G401 (cell line): ENCODE data around the gene DNAJC16. TPM values are rescaled to one million over a fixed set of nuclear protein-coding genes. Genes with fewer than 3 reads are reported as not detected.
"Not testable (repeated sequence)": the region's sequence is repeated elsewhere in the genome, so short reads cannot be mapped to it uniquely, and the experiment has no call there.

ENCODE experiments used
- DNase-seq: peaks from one replicate; pipeline ENCODE4 v3.0.0-alpha.2; 2015; ENCODE audit warnings: low spot score
- in situ Hi-C: cut with HindIII; loops from 2 replicates; pipeline ENCODE4 v1.10.0; 2016; ENCODE audit warnings: low sequenced_read_pairs, mixed read lengths
- total RNA-seq: library from RNA; depleted of rRNA; stranded (reverse); fragments of >200 nt; shearing (Covaris generic); gene quantifications from 2 replicates; pipeline ENCODE4 v1.2.3, GENCODE V29; 2014; rRNA removed

Gene DNAJC16
- total RNA-seq, result 3.4 and 19.1 TPM in 2 replicates

DNA sequence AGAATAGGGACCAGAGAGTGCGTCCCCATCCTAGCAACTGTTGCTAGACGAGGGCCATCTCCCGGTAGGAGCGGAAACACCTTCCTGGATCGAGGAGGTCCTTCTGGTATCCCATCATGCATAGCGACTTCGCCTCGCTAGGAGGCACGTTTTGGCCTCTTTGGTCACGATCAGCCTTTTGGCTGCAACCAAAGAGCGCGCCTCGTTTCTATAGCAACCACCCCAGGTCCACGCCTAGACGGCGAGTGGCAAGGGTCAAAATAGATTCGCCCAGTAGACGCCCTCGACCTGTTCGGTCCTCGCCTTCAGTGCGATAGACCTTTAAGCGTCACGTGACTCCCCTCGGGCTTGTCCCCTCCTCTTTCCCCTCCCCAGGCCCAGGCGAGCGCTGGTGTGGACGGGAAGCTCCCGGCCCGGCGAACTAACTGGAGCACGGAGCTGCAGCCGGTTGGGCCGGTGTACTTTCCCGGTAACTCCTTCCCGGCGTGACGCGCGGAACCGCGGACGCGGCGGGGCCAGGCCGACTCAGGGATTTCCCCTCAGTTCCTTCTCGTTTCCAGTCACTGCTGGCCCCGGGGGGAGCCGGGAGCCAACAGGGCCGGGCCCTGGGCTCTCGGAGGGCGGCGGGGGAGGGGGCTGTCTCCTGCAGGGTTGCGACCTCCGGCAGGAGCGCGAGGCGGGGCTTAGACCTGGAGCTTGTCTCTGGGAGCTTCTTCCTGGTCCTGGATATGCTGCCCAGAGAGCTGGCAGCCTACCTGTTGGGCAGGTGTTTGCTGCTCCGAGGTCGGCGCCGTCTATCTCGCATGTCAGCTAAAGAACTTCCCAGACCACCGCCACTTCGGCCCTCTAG, at the start of gene DNAJC16:
TSS of gene DNAJC16 (plus strand) at position 359 of the 850 bp plus-strand sequence. CDS start 2,258 bp downstream, outside the sequence.
- in situ Hi-C loops, result no loop called here
- DNase-seq, result peak; percentile 100

DNA sequence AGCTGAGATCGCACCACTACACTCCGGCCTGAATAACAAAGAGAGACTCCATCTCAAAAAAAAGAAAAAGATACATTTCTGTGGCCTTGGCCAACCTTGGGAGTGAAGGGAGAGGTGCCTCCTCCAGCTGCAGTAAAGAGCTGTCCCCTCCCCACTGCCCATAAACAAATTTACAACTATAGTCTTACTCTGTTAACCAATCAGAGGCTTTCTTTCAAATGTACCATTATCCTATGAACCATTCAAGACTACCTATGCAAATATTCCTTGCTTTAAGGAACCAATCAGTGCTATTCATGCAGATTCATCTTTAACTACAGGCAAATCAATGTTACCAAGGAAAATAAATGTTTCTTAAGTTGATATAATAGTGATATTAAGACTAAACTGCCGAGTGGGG, 49.7 kb upstream of the DNAJC16 start:
- in situ Hi-C loops, result no loop called here

DNA sequence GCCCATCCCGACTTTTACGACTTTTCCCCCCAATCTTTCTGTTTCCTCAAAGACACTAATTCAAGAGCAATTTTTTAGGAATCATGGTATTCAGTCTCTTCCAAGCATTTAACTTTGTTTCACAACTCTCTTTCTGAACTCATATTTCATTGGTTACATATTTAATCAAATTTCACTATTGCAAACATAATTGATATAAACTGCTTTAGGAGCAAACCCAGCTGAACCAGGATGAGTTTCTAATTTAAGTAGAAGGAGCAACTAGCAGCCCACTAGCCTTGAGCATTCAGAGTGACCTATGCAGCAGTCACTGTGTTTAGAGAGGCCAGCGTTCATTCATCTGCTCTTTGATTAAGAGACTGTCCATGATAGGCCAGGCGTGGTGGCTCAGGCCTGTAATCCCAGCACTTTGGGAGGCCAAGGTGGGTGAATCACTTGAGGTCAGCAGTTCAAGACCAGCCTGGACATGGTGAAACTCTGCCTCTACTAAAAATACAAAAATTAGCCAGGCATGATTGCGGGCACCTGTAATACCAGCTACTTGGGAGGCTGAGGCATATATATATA, 48.9 kb upstream of the DNAJC16 start:
- in situ Hi-C loops, result no loop called here
- no peak for DNase-seq

More for the DNA sequence above, 49.7 kb upstream of the DNAJC16 start:
- no peak for DNase-seq

DNA sequence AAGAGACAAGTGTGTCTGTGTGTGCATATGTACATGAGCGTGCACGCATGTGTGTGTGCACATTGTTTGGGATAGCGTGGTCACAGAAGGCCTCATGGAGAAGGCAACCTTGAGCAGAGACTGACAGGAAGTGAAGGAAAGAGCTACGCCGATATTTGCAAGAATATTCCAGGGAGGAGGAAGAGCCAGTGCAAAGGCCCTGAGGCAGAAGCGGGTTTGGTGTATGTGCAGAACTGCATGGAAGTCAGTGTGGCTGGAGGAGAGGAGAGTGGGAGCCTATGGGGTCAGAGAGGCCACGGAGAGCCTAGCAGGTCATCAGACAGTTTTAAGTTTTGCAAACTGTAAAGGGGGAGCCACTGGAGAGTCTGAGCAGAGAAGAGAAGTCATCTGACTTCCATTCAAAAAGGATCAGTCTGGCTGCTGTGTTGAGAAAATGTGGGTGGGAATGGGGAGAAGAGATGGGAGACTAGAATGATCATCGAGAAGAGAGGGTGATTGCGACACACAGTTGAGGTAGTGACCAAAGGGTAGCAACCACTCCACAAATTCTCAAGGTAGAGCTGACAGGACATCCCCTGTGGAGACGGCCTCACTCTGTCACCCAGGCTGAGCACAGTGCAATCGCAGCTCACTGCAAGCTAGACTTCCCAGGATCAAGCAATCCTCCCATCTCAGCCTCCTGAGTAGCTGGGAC, 46.8 kb upstream of the DNAJC16 start:
- in situ Hi-C loops, result no loop called here
- no peak for DNase-seq

DNA sequence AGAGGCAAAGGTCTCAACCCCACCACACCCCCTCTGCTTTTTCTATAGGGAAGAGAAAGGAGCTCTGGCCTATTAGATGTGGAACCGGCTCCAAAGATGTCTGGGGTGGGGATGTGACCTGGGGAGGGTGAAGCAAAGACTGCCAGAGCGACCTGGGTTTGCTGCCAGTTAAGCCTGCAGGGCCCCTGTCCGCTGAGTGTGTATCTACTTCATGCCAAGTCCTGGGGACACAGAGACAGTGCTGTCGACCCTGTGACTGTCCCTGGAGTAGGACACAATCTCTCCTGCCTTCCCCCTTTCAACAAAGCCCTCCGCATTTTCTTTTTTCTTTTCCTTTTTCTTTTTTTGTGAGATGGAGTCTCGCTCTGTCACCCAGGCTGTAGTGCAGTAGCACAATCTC, 44.2 kb upstream of the DNAJC16 start:
- in situ Hi-C loops, result not testable (repeated sequence)

DNA sequence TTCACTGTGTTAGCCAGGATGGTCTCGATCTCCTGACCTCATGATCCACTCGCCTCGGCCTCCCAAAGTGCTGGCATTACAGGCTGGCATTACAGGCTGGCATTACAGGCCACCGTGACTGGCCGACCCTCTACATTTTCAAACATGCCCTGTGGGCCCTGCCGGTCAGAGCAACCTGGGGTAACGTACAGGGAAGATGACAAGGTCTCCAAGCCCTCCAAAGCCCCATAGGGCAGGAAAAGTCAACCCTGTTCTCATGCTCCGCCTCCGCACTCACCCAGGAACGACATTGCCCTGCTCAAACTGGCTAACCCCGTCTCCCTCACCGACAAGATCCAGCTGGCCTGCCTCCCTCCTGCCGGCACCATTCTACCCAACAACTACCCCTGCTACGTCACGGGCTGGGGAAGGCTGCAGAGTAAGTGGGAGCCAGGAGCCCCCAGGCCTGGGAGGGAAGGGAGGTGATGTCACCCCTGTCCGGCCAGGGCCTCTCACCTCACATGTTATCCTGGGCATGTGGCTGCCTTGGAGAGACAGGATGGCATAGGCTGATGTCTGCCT, 43.6 kb upstream of the DNAJC16 start:
- in situ Hi-C loops, result not testable (repeated sequence)

More for the DNA sequence above, 44.2 kb upstream of the DNAJC16 start:
- DNase-seq, result not testable (repeated sequence)

DNA sequence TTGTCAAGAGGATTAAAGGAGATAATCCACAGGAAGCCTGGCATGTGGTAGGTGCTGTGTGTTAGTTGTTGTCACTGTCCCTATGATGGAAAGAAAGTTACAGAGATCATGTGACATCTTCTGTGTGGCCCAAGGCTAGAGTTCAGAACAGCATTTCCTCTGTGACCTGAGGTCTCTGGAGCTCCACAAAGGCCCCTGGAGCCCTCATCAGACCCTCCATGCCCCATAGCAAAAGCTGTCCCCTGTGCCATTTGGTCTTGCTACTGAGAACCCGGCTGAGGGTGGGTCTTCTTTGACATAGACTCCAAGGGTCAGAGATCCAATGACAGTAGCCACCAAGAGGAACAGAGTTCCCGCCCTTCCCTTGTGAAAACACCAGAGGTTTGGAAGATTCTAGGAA, 42.7 kb upstream of the DNAJC16 start:
- no peak for DNase-seq
- in situ Hi-C loops, result no loop called here

More for the DNA sequence above, 43.6 kb upstream of the DNAJC16 start:
- not testable (repeated sequence) for DNase-seq

DNA sequence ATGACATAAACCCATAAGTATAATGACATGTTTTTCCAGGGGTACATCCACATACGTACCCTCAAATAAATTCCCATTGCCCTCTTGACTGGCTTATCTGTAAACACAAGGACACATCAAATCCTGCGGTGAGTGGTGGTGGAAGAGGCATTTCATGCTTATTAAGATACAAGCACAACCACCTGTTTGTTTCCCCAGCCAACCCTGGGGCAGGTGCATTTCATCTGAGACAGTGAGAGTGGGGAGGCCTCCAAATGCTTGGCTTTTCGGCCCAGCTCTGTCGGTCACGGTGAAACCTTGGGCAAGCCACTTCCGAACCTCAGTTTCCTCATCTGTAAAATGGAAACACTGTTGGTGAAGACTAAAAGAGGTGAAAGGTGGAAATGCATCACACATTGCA, 42.2 kb upstream of the DNAJC16 start:
- in situ Hi-C loops, DNase-seq: not testable (repeated sequence)

DNA sequence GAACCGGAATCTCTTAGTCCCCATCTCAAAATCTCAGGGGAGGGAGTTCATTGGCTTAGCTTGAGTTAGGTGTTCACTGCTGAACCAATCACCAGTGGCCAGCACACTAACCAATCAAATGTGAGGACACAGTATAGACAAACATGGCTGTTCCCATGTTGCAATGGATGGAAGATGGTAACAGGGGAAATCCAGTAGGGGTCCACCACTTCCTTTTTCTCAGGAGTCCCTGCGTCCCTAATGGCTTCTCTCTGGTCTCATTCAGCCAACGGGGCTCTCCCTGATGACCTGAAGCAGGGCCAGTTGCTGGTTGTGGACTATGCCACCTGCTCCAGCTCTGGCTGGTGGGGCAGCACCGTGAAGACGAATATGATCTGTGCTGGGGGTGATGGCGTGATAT, 41.0 kb upstream of the DNAJC16 start:
- in situ Hi-C loops, result no loop called here
- no peak for DNase-seq

DNA sequence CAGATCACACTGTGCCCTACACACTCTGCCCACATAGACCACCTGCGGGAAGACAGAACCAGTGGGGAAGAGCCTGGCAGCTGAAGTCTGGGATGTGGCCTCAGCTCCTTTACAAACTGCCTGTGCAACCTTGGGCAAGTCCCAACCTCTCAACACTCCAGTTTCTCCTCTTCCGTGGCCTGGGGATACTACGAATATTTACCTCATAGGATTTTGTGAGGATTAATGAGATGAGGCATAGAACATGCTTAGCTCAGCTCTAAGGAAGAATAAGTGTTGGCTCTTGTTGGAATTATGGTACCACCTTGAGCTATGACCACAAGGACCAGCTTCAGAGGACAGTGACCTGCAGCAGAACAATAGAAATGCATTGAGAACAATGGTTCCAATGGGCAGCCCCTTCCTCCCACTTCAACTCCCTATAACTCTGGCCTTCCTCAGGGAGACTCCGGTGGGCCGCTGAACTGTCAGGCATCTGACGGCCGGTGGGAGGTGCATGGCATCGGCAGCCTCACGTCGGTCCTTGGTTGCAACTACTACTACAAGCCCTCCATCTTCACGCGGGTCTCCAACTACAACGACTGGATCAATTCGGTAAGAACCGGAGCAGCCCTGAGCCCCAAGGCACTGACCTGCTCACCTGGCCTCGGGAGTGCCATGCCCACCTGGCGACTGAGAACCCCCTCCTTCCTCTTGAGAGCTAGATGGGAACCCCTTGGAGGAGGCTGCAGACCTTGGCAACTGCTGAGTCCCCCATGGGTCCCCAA, 39.6 kb upstream of the DNAJC16 start:
- in situ Hi-C loops, DNase-seq: not testable (repeated sequence)

DNA sequence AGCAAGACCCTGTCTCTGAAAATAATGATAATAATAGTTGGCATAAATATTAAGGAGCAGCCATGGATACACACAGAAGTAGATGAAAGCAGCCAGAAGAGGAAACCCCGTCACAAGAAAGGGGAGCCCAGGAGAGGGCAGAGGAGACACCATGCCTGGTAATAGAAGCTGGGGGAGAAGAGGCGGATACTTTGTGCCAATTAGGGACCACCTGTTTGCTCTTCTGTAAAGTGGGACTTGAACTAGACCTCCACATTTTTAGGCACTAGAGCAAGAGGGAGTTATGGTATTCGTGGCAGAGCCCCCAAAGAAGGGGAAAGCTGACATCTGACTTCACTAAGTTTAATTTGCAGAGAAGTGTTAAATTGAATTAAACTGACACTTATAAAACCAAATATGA, 38.3 kb upstream of the DNAJC16 start:
- in situ Hi-C loops, result no loop called here
- DNase-seq, result no peak

DNA sequence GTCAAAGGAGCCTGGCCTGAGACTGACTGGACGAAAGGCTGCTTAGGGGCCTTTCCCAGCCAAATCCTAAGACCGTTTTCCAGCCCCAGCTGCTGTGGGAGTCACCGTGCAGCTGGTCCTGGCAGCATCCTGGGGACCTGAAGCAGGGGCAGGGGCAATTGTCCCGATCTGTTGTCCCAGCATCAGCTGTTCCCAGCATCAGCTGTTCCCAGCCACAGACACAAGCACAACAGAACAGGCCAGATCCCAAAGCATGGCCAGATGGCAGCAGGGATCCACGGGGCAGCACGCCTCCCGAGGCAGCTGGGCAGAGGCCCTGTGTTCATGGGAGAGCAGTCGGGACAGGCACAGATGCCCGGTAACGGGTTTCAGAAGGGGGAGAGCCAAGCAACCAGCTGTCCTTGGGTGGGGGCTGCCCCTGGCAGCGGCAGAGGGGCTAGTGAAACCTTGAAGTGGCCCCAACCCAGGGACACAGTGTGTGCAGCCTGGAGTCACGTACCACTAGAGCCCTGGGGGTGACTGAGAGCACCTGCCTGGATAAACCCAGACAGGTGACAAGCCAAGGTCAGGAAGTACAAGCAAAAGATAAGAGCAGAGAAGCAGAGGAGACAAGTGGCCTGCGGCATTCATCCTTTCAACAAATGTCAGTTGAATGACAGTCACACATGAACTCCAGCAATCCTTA, 37.5 kb upstream of the DNAJC16 start:
- in situ Hi-C loops, result no loop called here
- peak; percentile 50 for DNase-seq

DNA sequence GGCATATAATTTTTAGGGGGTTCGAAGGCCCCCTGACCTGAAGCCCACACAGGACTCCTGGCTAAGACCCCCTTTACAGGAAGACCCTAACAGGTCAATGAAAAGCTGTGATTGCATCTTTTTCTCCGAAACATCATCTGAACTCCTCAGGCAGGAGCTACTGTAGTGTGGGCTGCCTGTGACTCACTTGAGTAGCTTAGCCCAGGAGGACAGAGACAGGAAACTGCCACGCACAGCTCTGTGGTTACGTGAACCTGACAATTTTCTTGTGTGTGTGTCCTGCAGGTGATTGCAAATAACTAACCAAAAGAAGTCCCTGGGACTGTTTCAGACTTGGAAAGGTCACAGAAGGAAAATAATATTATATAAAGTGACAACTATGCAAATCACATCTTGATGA, 35.6 kb upstream of the DNAJC16 start:
- DNase-seq, result not testable (repeated sequence)
- in situ Hi-C loops, result loop anchor here (10.0 kb wide), 1 partner anchor 56 kb away; the partner anchor contains the start of gene CTRC

DNA sequence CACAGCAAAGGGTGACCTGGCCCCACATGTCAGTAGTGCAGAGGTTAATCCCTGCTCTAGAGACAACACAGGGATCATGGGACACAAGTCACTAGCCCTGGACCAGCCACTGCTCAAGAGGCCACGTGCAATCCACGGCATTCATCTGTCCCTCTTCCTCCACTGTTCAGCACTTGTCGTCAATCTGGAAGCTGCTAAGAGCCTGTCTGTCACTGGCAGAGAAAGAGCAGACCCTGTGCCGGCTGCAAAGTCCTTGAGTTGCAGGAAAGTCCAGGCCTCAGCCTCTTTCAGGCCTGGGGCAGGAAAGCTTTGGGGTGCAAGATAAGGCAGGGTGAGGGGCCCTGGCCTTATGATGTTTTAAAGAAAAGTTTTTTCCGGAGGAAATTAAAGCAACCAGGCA, 34.1 kb upstream of the DNAJC16 start:
- in situ Hi-C loops, result loop anchor here (10.0 kb wide), 1 partner anchor 58 kb away; the partner anchor contains the start of gene CTRC
- no peak for DNase-seq

DNA sequence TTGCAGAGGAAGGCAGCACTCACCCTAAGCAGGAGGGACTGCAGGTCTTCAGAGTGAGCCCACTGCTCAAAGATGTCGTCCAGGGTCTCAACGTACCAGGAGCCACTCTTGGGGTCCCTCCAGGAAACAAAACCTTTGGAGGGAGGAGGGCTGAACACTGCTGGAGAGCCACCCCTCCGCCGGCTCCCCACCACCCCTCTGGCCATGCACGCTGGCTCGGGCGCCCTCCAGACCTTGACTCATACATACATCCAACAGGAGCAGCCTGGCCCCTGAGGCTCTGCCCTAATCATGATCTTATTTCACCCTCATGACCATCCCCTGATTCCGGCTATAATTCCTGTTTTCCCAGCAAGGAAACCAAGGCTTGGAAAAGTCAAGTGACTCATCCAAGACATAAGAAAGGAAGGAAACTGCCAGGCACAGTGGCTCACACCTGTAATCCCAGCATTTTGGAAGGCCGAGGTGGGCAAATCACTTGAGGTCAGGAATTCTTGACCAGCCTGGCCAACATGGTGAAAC, 32.7 kb upstream of the DNAJC16 start:
- in situ Hi-C loops, result loop anchor here (10.0 kb wide), 1 partner anchor 59 kb away; the partner anchor contains the start of gene CTRC
- DNase-seq, result no peak

DNA sequence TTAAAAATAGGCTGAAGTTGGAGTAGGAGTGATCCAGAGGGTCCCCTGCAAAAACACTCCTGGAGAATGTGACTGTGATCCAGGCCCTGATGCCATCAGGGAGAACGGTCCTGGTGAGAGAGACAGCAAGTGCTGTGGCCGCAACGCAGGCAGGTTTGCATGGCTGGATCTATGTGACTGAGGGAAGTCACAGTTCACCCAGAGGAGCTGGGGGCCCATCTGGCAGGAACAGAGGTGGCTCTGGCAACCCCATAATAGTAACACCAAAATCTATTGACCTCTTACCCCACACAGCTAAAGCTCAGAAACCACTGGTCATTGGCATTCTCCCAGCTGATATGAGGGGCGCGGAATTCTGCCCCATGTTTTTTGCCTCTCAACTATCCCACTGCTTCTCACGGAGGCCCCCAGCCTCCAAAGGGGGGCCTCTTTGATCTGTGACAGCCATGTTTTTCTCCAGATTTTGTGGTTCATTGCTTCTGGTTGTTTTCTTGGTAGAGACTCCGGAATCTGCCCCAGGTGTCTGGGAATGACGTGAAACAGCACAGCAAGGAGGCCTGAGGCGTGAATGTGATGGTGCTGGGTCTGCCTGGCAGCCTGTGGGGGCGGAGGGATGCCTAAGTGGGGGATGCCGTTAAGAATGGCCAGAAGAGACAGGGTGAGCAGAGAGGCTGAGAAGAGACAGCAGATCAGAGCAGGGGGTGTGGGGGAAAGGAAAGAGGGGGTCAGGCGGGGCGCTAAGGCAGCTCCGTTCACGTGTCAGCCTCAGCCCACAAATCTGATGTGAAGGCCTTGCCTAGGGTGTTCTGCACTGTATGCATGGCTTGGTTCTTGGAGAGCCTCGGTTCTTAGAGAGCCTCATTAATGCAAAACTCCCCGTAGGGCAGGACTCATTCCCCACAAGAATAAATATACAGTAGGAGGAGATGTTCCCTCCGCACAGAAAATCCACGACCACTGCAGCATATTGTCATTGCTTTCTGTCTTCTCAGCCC, 26.2 kb upstream of the DNAJC16 start:
- no peak for DNase-seq
- in situ Hi-C loops, result no loop called here
